ENCODE measurements around the gene HNF4A.

Gene HNF4A

GRCh38 chr20:44410583-44411019 lies 55.1 kb downstream of the HNF4A start (continued):
- TF ChIP-seq SALL2 (tag by site-specific recombination; IDR thresholded peaks at IDR 0.05; ENCODE audit: borderline replicate concordance), result no peak
- TF ChIP-seq ZNF266 (tag by site-specific recombination; IDR thresholded peaks at IDR 0.05; ENCODE audit: low read depth), result no peak

DNA sequence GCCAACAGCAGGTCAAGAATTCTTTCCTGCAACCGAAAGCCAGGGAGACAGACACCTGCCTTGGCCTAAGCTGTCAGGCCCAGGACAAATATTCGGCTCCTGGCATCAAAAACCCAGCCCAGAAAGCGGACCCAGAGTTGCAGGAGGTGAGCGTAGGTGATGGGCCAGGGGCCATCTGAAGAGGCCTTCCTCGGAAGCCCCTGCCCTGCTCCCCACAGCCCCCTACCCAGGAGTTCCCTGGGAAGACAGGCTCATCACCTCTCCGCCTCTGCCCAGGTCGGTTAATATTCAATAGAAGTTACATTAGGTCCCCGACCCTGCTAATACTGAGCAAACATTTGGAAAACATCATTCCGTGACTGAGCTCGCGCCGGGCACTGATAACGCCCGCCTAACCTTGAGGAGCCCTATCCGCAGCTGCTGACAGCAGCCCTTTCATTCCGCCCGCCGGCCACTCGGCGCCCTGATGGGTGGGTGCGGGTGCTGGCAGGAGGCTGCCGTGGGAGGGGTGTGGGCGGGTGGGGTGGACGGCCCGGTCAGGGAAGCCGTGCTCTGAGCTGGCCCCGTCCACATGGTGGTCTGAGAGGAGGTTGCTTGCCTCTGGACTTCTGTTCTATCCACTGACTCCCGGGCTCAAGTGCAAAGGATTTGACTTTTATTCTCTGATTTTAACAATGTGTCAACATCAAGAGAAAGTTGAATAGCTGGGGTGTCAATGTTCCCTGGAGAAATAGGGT lies 55.7 kb downstream of the HNF4A start:
- Histone ChIP-seq H3K4me3 (ENCODE audit: low read depth, low read length) (no peak overlapping the region), H3K9me3 (ENCODE audit: control insufficient read depth, insufficient read depth, low read depth, low read length) (no peaks in the 10 kb centered on the region), H3K4me1 (ENCODE audit: control insufficient read depth, insufficient read depth, low read length) (no peaks in the 10 kb centered on the region), H3K27ac (ENCODE audit: extremely low read depth, low read depth, low read length) (no peak overlapping the region), H3K36me3 (ENCODE audit: control insufficient read depth in 2 of 2, insufficient read depth in 1 of 2, low read length in 2 of 2) (no peaks in the 10 kb centered on the region)
- TF ChIP-seq ZNF248 (tag by site-specific recombination; IDR thresholded peaks at IDR 0.05), result no peak
- TF ChIP-seq, protein P1, sequence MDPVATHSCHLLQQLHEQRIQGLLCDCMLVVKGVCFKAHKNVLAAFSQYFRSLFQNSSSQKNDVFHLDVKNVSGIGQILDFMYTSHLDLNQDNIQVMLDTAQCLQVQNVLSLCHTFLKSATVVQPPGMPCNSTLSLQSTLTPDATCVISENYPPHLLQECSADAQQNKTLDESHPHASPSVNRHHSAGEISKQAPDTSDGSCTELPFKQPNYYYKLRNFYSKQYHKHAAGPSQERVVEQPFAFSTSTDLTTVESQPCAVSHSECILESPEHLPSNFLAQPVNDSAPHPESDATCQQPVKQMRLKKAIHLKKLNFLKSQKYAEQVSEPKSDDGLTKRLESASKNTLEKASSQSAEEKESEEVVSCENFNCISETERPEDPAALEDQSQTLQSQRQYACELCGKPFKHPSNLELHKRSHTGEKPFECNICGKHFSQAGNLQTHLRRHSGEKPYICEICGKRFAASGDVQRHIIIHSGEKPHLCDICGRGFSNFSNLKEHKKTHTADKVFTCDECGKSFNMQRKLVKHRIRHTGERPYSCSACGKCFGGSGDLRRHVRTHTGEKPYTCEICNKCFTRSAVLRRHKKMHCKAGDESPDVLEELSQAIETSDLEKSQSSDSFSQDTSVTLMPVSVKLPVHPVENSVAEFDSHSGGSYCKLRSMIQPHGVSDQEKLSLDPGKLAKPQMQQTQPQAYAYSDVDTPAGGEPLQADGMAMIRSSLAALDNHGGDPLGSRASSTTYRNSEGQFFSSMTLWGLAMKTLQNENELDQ (tag by site-specific recombination; IDR thresholded peaks at IDR 0.05; ENCODE audit: low read depth), result no peak
- TF ChIP-seq ZSCAN23 (tag by site-specific recombination; IDR thresholded peaks at IDR 0.05), result no peak
- TF ChIP-seq ZBTB1 (tag by site-specific recombination; IDR thresholded peaks at IDR 0.05), result no peak
- TF ChIP-seq KLF16 (tag by site-specific recombination; IDR thresholded peaks at IDR 0.05), result no peak
- no peak for TF ChIP-seq PRDM2 (tag by site-specific recombination; IDR thresholded peaks at IDR 0.05; ENCODE audit: borderline replicate concordance)
- TF ChIP-seq ZEB2 (tag by site-specific recombination; IDR thresholded peaks at IDR 0.05), result no peak
- CTCF ChIA-PET, result interaction anchor here (0.6 to 1.2 kb wide), 2 partner anchors 27 to 196 kb away, joined by 4 read pairs; no protein-coding TSS in a partner anchor
- POLR2A ChIA-PET, result no interaction called here

- Histone ChIP-seq H3K4me1 (ENCODE audit: control insufficient read depth, insufficient read depth, low read length) (no peaks in the 10 kb centered on the region), H3K4me3 (ENCODE audit: low read depth, low read length) (no peak overlapping the region), H3K27ac (ENCODE audit: extremely low read depth, low read depth, low read length) (no peak overlapping the region), H3K9me3 (ENCODE audit: control insufficient read depth, insufficient read depth, low read depth, low read length) (no peaks in the 10 kb centered on the region), H3K36me3 (ENCODE audit: control insufficient read depth in 2 of 2, insufficient read depth in 1 of 2, low read length in 2 of 2) (no peaks in the 10 kb centered on the region)
- ChIA-PET POLR2A (no interaction called here), CTCF (interaction anchor here (0.6 to 1.2 kb wide), 2 partner anchors 28 to 34 kb away, joined by 4 read pairs; no protein-coding TSS in a partner anchor)
- TF ChIP-seq ZNF521 (tag by site-specific recombination; IDR thresholded peaks at IDR 0.05) (no peak), ZNF654 (tag by site-specific recombination; IDR thresholded peaks at IDR 0.05; ENCODE audit: low read depth) (no peak), ZNF2 (tag by site-specific recombination; IDR thresholded peaks at IDR 0.05) (no peak), HOXC10 (CRISPR knock-in tag; IDR thresholded peaks at IDR 0.05) (no peak), ZNF311 (tag by site-specific recombination; IDR thresholded peaks at IDR 0.05; ENCODE audit: borderline replicate concordance) (no peak), MYNN (tag by site-specific recombination; IDR thresholded peaks at IDR 0.05; ENCODE audit: borderline replicate concordance) (no peak), ZNF596 (tag by site-specific recombination; IDR thresholded peaks at IDR 0.05) (no peak), ZNF830 (tag by site-specific recombination; IDR thresholded peaks at IDR 0.05; ENCODE audit: low read depth) (no peak), ZFP37 (tag by site-specific recombination; IDR thresholded peaks at IDR 0.05) (no peak), ZNF624 (tag by site-specific recombination; IDR thresholded peaks at IDR 0.05) (no peak), PRDM10 (tag by site-specific recombination; IDR thresholded peaks at IDR 0.05) (no peak)
Observed at GRCh38 chr20:44411757-44412401, 56.4 kb downstream of the HNF4A start.
